ENCODE results near the gene USP12.

USP12 gene

DNA sequence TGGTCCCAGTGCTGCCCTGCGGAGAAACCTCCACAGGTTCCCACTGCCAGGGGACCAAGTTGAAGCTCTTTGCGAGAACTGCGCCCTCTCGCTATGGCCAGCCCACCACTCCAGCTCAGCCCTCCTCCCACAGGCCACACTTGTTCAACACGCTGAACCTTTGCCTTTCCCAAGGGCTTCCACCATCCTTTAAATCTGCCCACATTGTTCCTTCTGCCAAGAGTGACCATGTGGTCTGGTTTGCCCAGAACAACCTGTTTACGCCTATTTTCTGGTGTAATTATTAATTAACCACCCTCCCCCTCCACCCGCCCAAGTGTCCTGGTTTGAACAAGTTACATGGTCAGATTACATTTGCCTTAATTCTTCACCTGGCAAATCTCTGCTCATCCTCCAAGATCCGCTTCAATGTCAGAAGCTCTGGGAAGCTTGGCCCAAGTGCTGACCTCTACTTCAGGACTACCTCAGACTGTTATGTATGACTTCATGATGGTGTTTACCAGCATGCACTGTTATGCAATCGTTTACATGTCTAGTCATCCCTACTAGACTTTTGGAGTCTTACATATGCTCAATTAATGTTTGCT lies 12.0 kb upstream of the USP12 start:
- Histone ChIP-seq H3K27ac (ENCODE audit: low read depth, low read length, severe bottlenecking) (peak overlapping the region; percentile 91), H3K9me3 (ENCODE audit: control insufficient read depth, low read length) (no peaks in the 10 kb centered on the region)

DNA sequence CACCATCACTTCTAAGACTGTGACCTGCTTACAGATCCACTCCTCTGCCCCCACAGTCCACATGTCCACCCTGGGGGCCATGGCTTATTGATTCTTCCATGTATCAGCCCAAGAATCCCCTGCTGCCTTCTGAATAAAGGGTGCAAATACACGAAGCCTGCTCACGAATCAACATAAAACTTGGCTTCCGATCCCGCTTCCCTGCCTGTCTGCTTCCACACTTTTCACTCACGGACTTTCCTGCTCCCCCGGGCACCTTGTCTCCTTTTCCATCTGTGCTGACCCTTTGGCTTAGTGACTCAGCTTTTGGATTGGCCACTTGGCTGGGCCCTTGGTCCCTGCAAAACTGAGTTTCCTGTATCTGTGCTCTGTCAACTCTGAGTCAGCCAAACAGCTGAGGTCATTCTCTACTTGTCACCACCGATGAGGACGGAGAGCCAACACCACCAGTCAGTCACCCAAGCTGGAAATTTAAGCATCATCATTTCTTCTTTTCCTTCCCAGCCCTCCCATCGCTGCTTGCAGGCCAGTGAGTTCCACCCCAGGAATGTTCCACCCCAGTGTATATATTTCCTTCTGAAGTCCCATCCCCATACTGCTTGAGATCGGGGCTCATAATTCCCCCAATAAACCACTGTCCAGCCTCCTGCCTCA lies 11.4 kb upstream of the USP12 start:
- H3K36me3 ChIP-seq (ENCODE audit: control insufficient read depth, insufficient read depth, low read length) = no peaks in the 10 kb centered on the region
- H3K4me3 ChIP-seq (ENCODE audit: extremely low read depth, insufficient read depth, low read length, poor library complexity, severe bottlenecking) = no peak overlapping the region
- H3K27ac ChIP-seq (ENCODE audit: low read depth, low read length, severe bottlenecking) = peak overlapping the region; percentile 91
- WGBS, 2 experiments (ENCODE audit: insufficient coverage in 2 of 2) = 60 to 63% methylated on average over 9 to 10 of the region's 10 CpGs
- peaks cover 14% of the 10 kb centered on the region for H3K4me1 ChIP-seq (ENCODE audit: control insufficient read depth, insufficient read depth, low read length, poor library complexity, severe bottlenecking)
- H3K9me3 ChIP-seq (ENCODE audit: control insufficient read depth, low read length) = no peaks in the 10 kb centered on the region

More for the DNA sequence above, 12.0 kb upstream of the USP12 start:
- WGBS, 2 experiments (ENCODE audit: insufficient coverage in 2 of 2) = 79 to 80% methylated on average over 7 to 8 of the region's 9 CpGs
- H3K4me3 ChIP-seq (ENCODE audit: extremely low read depth, insufficient read depth, low read length, poor library complexity, severe bottlenecking) = no peak overlapping the region
- no peaks in the 10 kb centered on the region for H3K36me3 ChIP-seq (ENCODE audit: control insufficient read depth, insufficient read depth, low read length)
- peaks cover 14% of the 10 kb centered on the region for H3K4me1 ChIP-seq (ENCODE audit: control insufficient read depth, insufficient read depth, low read length, poor library complexity, severe bottlenecking)

DNA sequence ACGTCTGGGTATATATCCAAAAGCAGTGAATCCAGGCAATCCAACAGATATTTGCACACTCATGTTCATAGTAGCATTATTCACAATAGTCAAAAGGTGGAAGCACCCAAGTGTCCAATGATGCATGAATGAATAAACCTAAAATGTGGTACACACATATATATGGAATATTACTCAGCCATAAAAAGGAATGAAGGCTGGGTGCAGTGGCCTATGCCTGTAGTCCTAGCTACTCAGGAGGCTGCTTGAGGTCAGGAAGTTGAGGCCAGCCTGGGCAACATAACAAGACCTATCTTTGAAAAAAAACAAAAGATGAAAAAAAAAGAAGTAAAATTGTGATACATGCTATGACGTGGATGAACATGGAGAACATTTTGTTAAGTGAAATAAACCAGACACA lies 10.4 kb upstream of the USP12 start:
- Histone ChIP-seq H3K4me3 (ENCODE audit: extremely low read depth, insufficient read depth, low read length, poor library complexity, severe bottlenecking) (no peak overlapping the region), H3K27ac (ENCODE audit: low read depth, low read length, severe bottlenecking) (no peak overlapping the region), H3K36me3 (ENCODE audit: control insufficient read depth, insufficient read depth, low read length) (no peaks in the 10 kb centered on the region), H3K4me1 (ENCODE audit: control insufficient read depth, insufficient read depth, low read length, poor library complexity, severe bottlenecking) (peaks cover 14% of the 10 kb centered on the region), H3K9me3 (ENCODE audit: control insufficient read depth, low read length) (no peaks in the 10 kb centered on the region)
- WGBS, 2 experiments (ENCODE audit: insufficient coverage in 2 of 2) = 100% methylated on average over 1 of the region's 2 CpGs; no CpG with 5 or more reads in 1 of the 2 experiments

DNA sequence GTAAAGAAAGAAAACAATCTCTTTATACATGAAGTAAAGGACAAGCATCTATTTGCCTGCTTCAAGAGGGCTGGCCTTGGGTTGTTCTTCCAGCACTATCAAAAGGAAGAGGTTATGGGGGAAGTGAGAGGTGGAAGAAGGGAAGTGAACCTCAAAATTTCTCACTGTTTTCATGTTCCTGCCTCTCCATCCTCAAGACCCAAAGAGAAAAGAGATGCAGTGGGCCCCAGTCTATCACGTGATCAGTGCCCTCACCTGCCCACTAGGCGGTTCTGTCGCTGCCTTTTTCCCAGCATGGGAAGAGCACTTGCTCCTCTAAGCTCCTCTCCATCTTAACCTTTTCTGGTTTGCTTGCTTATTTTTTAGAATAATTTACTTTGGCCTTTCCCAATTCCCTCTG lies 6.2 kb upstream of the USP12 start:
- Histone ChIP-seq H3K4me1 (ENCODE audit: control insufficient read depth, insufficient read depth, low read length, poor library complexity, severe bottlenecking) (peaks cover 7% of the 10 kb centered on the region), H3K9me3 (ENCODE audit: control insufficient read depth, low read length) (no peaks in the 10 kb centered on the region), H3K27ac (ENCODE audit: low read depth, low read length, severe bottlenecking) (no peak overlapping the region), H3K36me3 (ENCODE audit: control insufficient read depth, insufficient read depth, low read length) (no peaks in the 10 kb centered on the region), H3K4me3 (ENCODE audit: extremely low read depth, insufficient read depth, low read length, poor library complexity, severe bottlenecking) (no peak overlapping the region)
- WGBS, 2 experiments (ENCODE audit: insufficient coverage in 2 of 2) = 18% methylated on average over 3 of the region's 3 CpGs; no CpG with 5 or more reads in 1 of the 2 experiments

DNA sequence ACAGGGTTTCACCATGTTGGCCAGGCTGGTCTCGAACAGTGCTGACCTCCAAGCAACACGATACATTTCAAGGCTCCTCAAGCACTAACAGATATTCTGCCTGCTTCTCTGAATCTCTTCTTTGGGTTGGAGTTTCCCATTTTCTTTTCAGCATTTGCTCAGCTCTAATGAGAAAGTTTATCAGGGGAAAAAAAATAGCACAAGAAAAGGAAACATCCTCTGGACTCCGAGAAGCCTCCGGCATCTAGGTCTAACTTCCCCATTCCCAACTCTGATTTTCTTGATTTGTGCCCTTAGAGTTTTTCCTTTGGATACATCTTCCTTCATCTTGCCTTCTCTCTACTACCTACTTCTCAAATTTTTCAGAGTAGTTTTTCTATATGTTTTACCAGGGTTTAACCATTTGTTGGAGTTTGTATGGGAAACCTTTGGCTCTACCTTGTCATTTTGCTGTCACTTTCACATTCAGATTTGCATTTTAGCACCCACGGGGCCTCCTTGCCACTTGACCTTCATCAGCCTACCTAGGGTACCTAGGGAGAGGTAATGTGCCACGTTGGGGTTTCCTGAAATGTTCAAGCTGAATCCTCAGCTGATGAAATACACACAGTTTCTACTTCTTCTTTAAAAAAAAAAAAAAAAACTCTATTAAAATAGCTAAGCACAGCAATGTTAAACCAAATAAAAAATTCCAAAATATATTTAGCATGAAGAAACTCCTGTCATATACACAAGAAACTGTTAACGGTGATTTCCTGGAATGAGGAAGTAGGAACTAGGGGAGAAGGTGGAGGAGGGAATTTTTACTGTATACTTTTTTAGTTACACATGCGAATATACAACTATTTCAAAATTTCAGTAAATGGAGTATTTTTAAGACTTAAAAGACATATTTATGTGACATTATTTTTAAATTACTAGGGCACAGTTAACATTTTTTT lies 5.1 kb upstream of the USP12 start:
- no peaks in the 10 kb centered on the region for H3K4me1 ChIP-seq (ENCODE audit: control insufficient read depth, insufficient read depth, low read length, poor library complexity, severe bottlenecking)
- WGBS, 2 experiments (ENCODE audit: insufficient coverage in 2 of 2) = 82 to 91% methylated on average over 2 to 4 of the region's 8 CpGs
- no peaks in the 10 kb centered on the region for H3K9me3 ChIP-seq (ENCODE audit: control insufficient read depth, low read length)
- H3K4me3 ChIP-seq (ENCODE audit: extremely low read depth, insufficient read depth, low read length, poor library complexity, severe bottlenecking) = no peak overlapping the region
- H3K36me3 ChIP-seq (ENCODE audit: control insufficient read depth, insufficient read depth, low read length) = no peaks in the 10 kb centered on the region
- H3K27ac ChIP-seq (ENCODE audit: low read depth, low read length, severe bottlenecking) = no peak overlapping the region

DNA sequence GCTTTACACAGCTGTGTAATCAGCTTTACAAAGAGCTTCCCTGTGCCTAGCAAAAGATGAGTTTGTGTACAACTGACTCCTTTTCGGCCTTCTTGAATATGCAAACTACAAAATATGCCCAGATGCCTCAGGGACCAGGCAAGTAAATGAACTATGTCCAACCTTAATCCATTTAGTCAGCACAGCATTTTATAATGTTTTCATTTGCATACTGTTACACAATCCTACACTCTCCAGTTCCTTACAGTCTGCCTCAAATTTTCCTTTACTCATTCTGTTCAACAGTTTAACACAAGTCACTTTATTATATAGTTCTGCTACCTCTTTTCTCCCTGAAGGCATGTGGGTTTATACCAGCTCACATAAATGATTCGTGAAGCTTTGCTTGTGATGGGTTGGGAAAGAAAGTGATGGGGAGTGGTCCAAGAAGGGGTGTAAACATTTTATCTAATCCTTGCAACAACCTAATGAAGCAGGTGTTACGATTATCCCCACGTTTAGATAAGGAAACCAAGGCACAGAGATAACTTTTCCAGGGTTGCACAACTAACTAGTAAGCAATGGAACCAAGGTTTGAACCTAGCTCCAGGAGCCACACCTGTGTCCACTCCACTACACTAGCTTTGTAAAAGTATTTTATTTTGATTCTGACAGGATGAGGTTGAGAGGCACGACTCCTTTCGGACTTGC lies 3.3 kb upstream of the USP12 start:
- no peaks in the 10 kb centered on the region for H3K36me3 ChIP-seq (ENCODE audit: control insufficient read depth, insufficient read depth, low read length)
- H3K27ac ChIP-seq (ENCODE audit: low read depth, low read length, severe bottlenecking) = no peak overlapping the region
- no peak overlapping the region for H3K4me3 ChIP-seq (ENCODE audit: extremely low read depth, insufficient read depth, low read length, poor library complexity, severe bottlenecking)
- H3K9me3 ChIP-seq (ENCODE audit: control insufficient read depth, low read length) = no peaks in the 10 kb centered on the region
- no peaks in the 10 kb centered on the region for H3K4me1 ChIP-seq (ENCODE audit: control insufficient read depth, insufficient read depth, low read length, poor library complexity, severe bottlenecking)
- WGBS, 2 experiments (ENCODE audit: insufficient coverage in 2 of 2) = 91 to 96% methylated on average over 1 to 3 of the region's 6 CpGs

DNA sequence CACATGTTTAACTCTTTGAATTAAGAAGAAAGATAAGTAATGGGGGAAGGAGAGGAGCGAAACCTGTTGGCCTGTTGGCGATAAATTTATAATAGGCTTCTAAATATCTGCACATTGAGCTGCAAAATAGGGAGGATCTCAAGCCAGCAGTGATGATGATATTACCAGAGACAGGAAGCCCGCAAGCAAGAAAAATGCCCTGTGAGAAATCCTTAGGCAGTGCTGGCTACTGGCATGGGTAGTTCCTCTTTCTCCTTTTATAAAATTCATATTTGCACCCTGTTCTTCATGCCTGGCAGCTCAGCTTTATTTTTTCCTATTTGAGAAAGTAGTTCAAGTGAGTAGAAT lies 858 bp upstream of the USP12 start:
- H3K9me3 ChIP-seq (ENCODE audit: control insufficient read depth, low read length) = no peaks in the 10 kb centered on the region
- H3K36me3 ChIP-seq (ENCODE audit: control insufficient read depth, insufficient read depth, low read length) = no peaks in the 10 kb centered on the region
- WGBS, 2 experiments (ENCODE audit: insufficient coverage in 2 of 2) = 100% methylated on average over 1 of the region's 3 CpGs; no CpG with 5 or more reads in 1 of the 2 experiments
- H3K4me1 ChIP-seq (ENCODE audit: control insufficient read depth, insufficient read depth, low read length, poor library complexity, severe bottlenecking) = peaks cover 6% of the 10 kb centered on the region
- peak overlapping the region; percentile 89 for H3K27ac ChIP-seq (ENCODE audit: low read depth, low read length, severe bottlenecking)
- peak overlapping the region; percentile 60 for H3K4me3 ChIP-seq (ENCODE audit: extremely low read depth, insufficient read depth, low read length, poor library complexity, severe bottlenecking)

DNA sequence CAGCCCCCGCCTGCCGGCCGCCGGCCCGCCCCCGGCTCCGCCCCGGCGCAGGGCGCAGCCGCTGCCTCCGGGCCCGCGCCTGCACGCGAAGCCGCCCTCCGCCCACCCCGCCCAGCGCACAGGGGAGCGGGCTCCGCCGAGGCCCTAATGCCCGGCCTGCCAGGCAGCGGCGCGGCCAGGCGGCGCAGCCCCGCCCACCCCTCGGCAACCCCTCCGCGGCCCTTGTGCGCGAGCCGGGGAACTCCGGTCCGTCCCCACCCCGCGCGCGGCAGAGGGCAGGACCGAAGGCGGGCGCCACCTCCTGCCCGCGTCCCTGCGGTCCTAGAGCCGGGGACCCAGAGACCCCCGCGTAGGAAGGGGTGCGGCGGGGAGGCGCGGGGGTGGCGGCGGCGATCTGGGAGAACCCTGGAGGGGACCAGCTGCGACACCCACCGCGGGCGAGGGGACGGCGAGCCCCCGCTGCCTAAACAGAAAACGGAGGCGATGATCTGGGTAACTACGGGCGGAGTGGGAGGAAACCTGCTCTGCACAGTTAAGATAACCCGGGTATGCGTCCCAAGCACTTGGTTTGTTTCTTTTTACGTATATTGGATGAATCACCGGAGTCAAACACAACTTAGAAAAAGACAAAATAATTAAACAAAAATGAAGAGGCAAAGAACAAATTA lies 350 bp upstream of the USP12 start:
- H3K4me3 ChIP-seq (ENCODE audit: extremely low read depth, insufficient read depth, low read length, poor library complexity, severe bottlenecking) = peak overlapping the region; percentile 60
- peaks cover 6% of the 10 kb centered on the region for H3K4me1 ChIP-seq (ENCODE audit: control insufficient read depth, insufficient read depth, low read length, poor library complexity, severe bottlenecking)
- H3K27ac ChIP-seq (ENCODE audit: low read depth, low read length, severe bottlenecking) = peak overlapping the region; percentile 89
- H3K36me3 ChIP-seq (ENCODE audit: control insufficient read depth, insufficient read depth, low read length) = no peaks in the 10 kb centered on the region
- 0 to 1% methylated on average over 38 to 48 of the region's 73 CpGs for WGBS, 2 experiments (ENCODE audit: insufficient coverage in 2 of 2)
- H3K9me3 ChIP-seq (ENCODE audit: control insufficient read depth, low read length) = no peaks in the 10 kb centered on the region

DNA sequence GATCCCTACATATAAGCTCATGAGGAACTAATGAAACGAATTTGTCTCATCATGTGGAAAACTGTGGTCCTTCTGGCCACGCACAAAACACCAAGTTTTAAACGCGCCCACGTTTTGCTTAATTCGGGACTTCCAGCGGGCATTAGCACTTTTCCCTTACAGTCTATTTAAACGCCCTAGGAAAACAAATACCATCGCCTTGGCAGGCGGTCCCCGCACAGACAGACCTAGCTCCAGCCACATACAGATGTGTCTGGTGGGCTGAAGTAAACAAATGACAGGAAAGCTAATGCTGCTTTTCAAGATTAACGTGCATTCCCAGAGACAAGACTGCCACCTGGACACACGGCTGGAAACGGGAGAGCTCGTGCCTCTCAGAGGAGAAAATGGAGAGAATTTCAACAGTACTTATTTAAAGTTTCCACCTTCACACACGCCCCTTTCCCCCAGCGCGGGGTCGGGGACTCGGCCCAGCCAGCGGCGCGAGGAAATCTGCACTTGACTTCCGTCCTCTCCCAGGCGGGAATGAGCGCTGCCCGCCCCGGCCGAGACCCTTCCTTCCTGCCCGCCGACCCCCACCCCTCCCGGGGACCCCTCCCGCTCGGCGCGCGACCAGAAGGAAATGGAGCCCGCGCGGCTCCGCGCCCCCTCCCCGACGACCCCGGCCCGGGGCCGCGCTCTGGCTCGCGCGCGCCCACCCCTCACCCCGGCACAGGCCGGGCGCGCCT lies 931 bp downstream of the USP12 start:
- 0% methylated on average over 15 to 49 of the region's 56 CpGs for WGBS, 2 experiments (ENCODE audit: insufficient coverage in 2 of 2)

DNA sequence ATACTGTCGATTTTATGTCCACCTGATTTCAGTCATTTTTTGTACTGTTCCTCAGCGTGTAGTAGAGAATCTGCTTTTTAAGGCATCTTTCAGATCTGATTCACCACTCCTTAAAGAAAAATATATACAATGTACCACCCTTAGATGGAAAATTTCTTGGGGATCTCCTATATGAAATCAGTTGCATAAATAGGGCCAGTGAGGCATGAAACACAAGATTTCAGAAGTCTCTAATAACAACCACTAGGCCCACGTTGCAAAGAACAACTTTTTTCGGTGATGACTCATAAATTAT lies 1.4 kb downstream of the USP12 start:
- no peaks in the 10 kb centered on the region for H3K36me3 ChIP-seq (ENCODE audit: control insufficient read depth, insufficient read depth, low read length)
- peak overlapping the region; percentile 60 for H3K4me3 ChIP-seq (ENCODE audit: extremely low read depth, insufficient read depth, low read length, poor library complexity, severe bottlenecking)
- H3K27ac ChIP-seq (ENCODE audit: low read depth, low read length, severe bottlenecking) = peak overlapping the region; percentile 85
- 17 to 18% methylated on average over 2 of the region's 4 CpGs for WGBS, 2 experiments (ENCODE audit: insufficient coverage in 2 of 2)
- peaks cover 6% of the 10 kb centered on the region for H3K4me1 ChIP-seq (ENCODE audit: control insufficient read depth, insufficient read depth, low read length, poor library complexity, severe bottlenecking)
- no peaks in the 10 kb centered on the region for H3K9me3 ChIP-seq (ENCODE audit: control insufficient read depth, low read length)

More for the DNA sequence above, 931 bp downstream of the USP12 start:
- Histone ChIP-seq H3K4me3 (ENCODE audit: extremely low read depth, insufficient read depth, low read length, poor library complexity, severe bottlenecking) (peak overlapping the region; percentile 60), H3K36me3 (ENCODE audit: control insufficient read depth, insufficient read depth, low read length) (no peaks in the 10 kb centered on the region), H3K27ac (ENCODE audit: low read depth, low read length, severe bottlenecking) (peak overlapping the region; percentile 85), H3K4me1 (ENCODE audit: control insufficient read depth, insufficient read depth, low read length, poor library complexity, severe bottlenecking) (peaks cover 6% of the 10 kb centered on the region), H3K9me3 (ENCODE audit: control insufficient read depth, low read length) (no peaks in the 10 kb centered on the region)

Data from mesodermal cell (in vitro differentiated cells).